ENCODE measurements around the gene COG5.

COG5 gene

GRCh38 chr7:107594961-107595737 is 31.4 kb upstream of the COG5 start:
- POLR2A ChIA-PET: no interaction called here
- CTCF ChIA-PET: no interaction called here
- TF ChIP-seq BHLHE40 (IDR thresholded peaks at IDR 0.05; ENCODE audit: borderline replicate concordance) (no peak), L3MBTL2 (conservative IDR thresholded peaks at IDR 0.05) (no peak), FOXK2 (IDR thresholded peaks at IDR 0.05) (no peak), HDGF (IDR thresholded peaks at IDR 0.05; ENCODE audit: borderline replicate concordance) (no peak), ELF4 (IDR thresholded peaks at IDR 0.05) (no peak), LEF1 (IDR thresholded peaks at IDR 0.05; ENCODE audit: borderline replicate concordance) (no peak), FOXA1 (IDR thresholded peaks at IDR 0.05) (no peak), FOXM1 (IDR thresholded peaks at IDR 0.05; ENCODE audit: borderline replicate concordance) (no peak), TARDBP (IDR thresholded peaks at IDR 0.05) (no peak), ZNF384 (IDR thresholded peaks at IDR 0.05) (no peak), CTBP1 (IDR thresholded peaks at IDR 0.05; ENCODE audit: borderline replicate concordance) (no peak), ARNT (IDR thresholded peaks at IDR 0.05) (no peak), NFRKB (IDR thresholded peaks at IDR 0.05) (no peak), SP1 (IDR thresholded peaks at IDR 0.05) (no peak), SUZ12 (IDR thresholded peaks at IDR 0.05) (no peak)
- no peak for DNase-seq (ENCODE audit: extremely low spot score)

- TF ChIP-seq TARDBP (IDR thresholded peaks at IDR 0.05) (no peak), PKNOX1 (IDR thresholded peaks at IDR 0.05) (no peak), LEF1 (IDR thresholded peaks at IDR 0.05; ENCODE audit: borderline replicate concordance) (no peak), FOXA1 (IDR thresholded peaks at IDR 0.05) (no peak), SP1 (IDR thresholded peaks at IDR 0.05) (no peak), SUZ12 (IDR thresholded peaks at IDR 0.05) (no peak), ARNT (IDR thresholded peaks at IDR 0.05) (no peak), FOXM1 (IDR thresholded peaks at IDR 0.05; ENCODE audit: borderline replicate concordance) (no peak), FOXK2 (IDR thresholded peaks at IDR 0.05) (no peak), HDGF (IDR thresholded peaks at IDR 0.05; ENCODE audit: borderline replicate concordance) (no peak), L3MBTL2 (conservative IDR thresholded peaks at IDR 0.05) (no peak), NFRKB (IDR thresholded peaks at IDR 0.05) (no peak), ZNF384 (IDR thresholded peaks at IDR 0.05) (no peak), CTBP1 (IDR thresholded peaks at IDR 0.05; ENCODE audit: borderline replicate concordance) (no peak), BHLHE40 (IDR thresholded peaks at IDR 0.05; ENCODE audit: borderline replicate concordance) (no peak), ELF4 (IDR thresholded peaks at IDR 0.05) (no peak)
- no peak for DNase-seq (ENCODE audit: extremely low spot score)
- ChIA-PET POLR2A (no interaction called here), CTCF (no interaction called here)
Measured at GRCh38 chr7:107593025-107593410, 29.3 kb upstream of the COG5 start.

GRCh38 chr7:107592361-107593024 is 28.8 kb upstream of the COG5 start:
- POLR2A ChIA-PET: no interaction called here
- TF ChIP-seq SP1 (IDR thresholded peaks at IDR 0.05) (no peak), PKNOX1 (IDR thresholded peaks at IDR 0.05) (no peak), ZNF384 (IDR thresholded peaks at IDR 0.05) (no peak), ELF4 (IDR thresholded peaks at IDR 0.05) (no peak), LEF1 (IDR thresholded peaks at IDR 0.05; ENCODE audit: borderline replicate concordance) (no peak), TARDBP (IDR thresholded peaks at IDR 0.05) (no peak), FOXK2 (IDR thresholded peaks at IDR 0.05) (no peak)
- CTCF ChIA-PET: no interaction called here
- no peak for DNase-seq (ENCODE audit: extremely low spot score)

- ChIA-PET CTCF (no interaction called here), POLR2A (no interaction called here)
- DNase-seq (ENCODE audit: extremely low spot score): no peak
- TF ChIP-seq LEF1 (IDR thresholded peaks at IDR 0.05; ENCODE audit: borderline replicate concordance): no peak
- no peak for TF ChIP-seq SP1 (IDR thresholded peaks at IDR 0.05)
- no peak for TF ChIP-seq FOXM1 (IDR thresholded peaks at IDR 0.05; ENCODE audit: borderline replicate concordance)
- no peak for TF ChIP-seq HDGF (IDR thresholded peaks at IDR 0.05; ENCODE audit: borderline replicate concordance)
- no peak for TF ChIP-seq TARDBP (IDR thresholded peaks at IDR 0.05)
- TF ChIP-seq PKNOX1 (IDR thresholded peaks at IDR 0.05): no peak
- TF ChIP-seq NFRKB (IDR thresholded peaks at IDR 0.05): no peak
- no peak for TF ChIP-seq SUZ12 (IDR thresholded peaks at IDR 0.05)
- TF ChIP-seq CTBP1 (IDR thresholded peaks at IDR 0.05; ENCODE audit: borderline replicate concordance): no peak
- no peak for TF ChIP-seq ELF4 (IDR thresholded peaks at IDR 0.05)
- TF ChIP-seq L3MBTL2 (conservative IDR thresholded peaks at IDR 0.05): no peak
- no peak for TF ChIP-seq FOXA1 (IDR thresholded peaks at IDR 0.05)
- no peak for TF ChIP-seq BHLHE40 (IDR thresholded peaks at IDR 0.05; ENCODE audit: borderline replicate concordance)
- TF ChIP-seq ARNT (IDR thresholded peaks at IDR 0.05): no peak
- TF ChIP-seq ZNF384 (IDR thresholded peaks at IDR 0.05): no peak
- TF ChIP-seq FOXK2 (IDR thresholded peaks at IDR 0.05): no peak
Measured at GRCh38 chr7:107591421-107591820, 27.7 kb upstream of the COG5 start.

- CTCF ChIA-PET: no interaction called here
- TF ChIP-seq NFRKB (IDR thresholded peaks at IDR 0.05): no peak
- TF ChIP-seq FOXA1 (IDR thresholded peaks at IDR 0.05): no peak
- no peak for TF ChIP-seq TARDBP (IDR thresholded peaks at IDR 0.05)
- TF ChIP-seq FOXK2 (IDR thresholded peaks at IDR 0.05): no peak
- TF ChIP-seq HDGF (IDR thresholded peaks at IDR 0.05; ENCODE audit: borderline replicate concordance): no peak
- no peak for TF ChIP-seq ELF4 (IDR thresholded peaks at IDR 0.05)
- TF ChIP-seq SUZ12 (IDR thresholded peaks at IDR 0.05): no peak
- no peak for TF ChIP-seq BHLHE40 (IDR thresholded peaks at IDR 0.05; ENCODE audit: borderline replicate concordance)
- TF ChIP-seq SP1 (IDR thresholded peaks at IDR 0.05): no peak
- TF ChIP-seq ARNT (IDR thresholded peaks at IDR 0.05): no peak
- no peak for TF ChIP-seq FOXM1 (IDR thresholded peaks at IDR 0.05; ENCODE audit: borderline replicate concordance)
- POLR2A ChIA-PET: no interaction called here
- DNase-seq (ENCODE audit: extremely low spot score): no peak
Measured at GRCh38 chr7:107588529-107589130, 24.9 kb upstream of the COG5 start.

All from HEK293T (cell line).